22Rv1 (cell line): ENCODE data around the gene CNN1.
"Not testable (repeated sequence)": the region's sequence is repeated elsewhere in the genome, so short reads cannot be mapped to it uniquely, and the experiment has no call there.

Source experiments
- H3K27ac ChIP-seq: fragments of 450-650 bp; 2 replicates; pipeline ENCODE4 v1.5.1; 2017
- CTCF ChIP-seq: fragments of 450-650 bp; IDR thresholded peaks from 2 replicates; pipeline ENCODE4 v1.5.1; 2017; ENCODE audit warnings: mild to moderate bottlenecking
- ZFX ChIP-seq: fragments of 450-650 bp; IDR thresholded peaks from 2 replicates; pipeline ENCODE4 v1.6.1; 2017; ENCODE audit warnings: antibody characterized with exemption, borderline replicate concordance

The CNN1 gene

GRCh38 chr19:11598103-11598483, 59.4 kb downstream of the CNN1 start:
- TF ChIP-seq CTCF = no peak
- TF ChIP-seq ZFX = no peak
- H3K27ac ChIP-seq = peak overlapping the region; percentile 85

- no peak overlapping the region for H3K27ac ChIP-seq
- TF ChIP-seq CTCF (no peak), ZFX (no peak)
These were observed 60.1 kb downstream of the CNN1 start for GRCh38 chr19:11598746-11599145.

GRCh38 chr19:11599704-11600103, 61.1 kb downstream of the CNN1 start:
- not testable (repeated sequence) for H3K27ac ChIP-seq
